Breast epithelium (tissue), 3 donors: ENCODE measurements around the gene IP6K3.

Experiments used
- CTCF ChIP-seq, 3 donors: fragments of 450-650 bp; IDR thresholded peaks; one replicate each; pipeline ENCODE4 v1.5.1; 2016 to 2017; ENCODE audit warnings: antibody characterized with exemption in 3 of 3, mild to moderate bottlenecking in 3 of 3, moderate library complexity in 3 of 3
- POLR2A ChIP-seq: fragments of 450-650 bp; IDR thresholded peaks from one replicate; pipeline ENCODE4 v1.6.1; 2016; ENCODE audit warnings: antibody characterized with exemption, mild to moderate bottlenecking, moderate library complexity
- POLR2AphosphoS5 ChIP-seq, 3 donors: sonication (generic); formaldehyde crosslinking; IDR thresholded peaks; one replicate each; pipeline ENCODE4 v1.6.1; 2017; ENCODE audit warnings: antibody characterized with exemption in 3 of 3

GRCh38 chr6:33718713-33719112, 28.0 kb downstream of the IP6K3 start:
- TF ChIP-seq POLR2A (no peak), CTCF (IDR thresholded peaks at IDR 0.05) (no peak), POLR2AphosphoS5 (IDR thresholded peaks at IDR 0.05) (no peak)
